Measurements from ENCODE around the gene CSTB.
A peak's percentile ranks its signal among the peaks of the same experiment; 100 is the strongest.
"Not testable (repeated sequence)": the region's sequence is repeated elsewhere in the genome, so short reads cannot be mapped to it uniquely, and the experiment has no call there.

Gene CSTB, protein sequence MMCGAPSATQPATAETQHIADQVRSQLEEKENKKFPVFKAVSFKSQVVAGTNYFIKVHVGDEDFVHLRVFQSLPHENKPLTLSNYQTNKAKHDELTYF

DNA sequence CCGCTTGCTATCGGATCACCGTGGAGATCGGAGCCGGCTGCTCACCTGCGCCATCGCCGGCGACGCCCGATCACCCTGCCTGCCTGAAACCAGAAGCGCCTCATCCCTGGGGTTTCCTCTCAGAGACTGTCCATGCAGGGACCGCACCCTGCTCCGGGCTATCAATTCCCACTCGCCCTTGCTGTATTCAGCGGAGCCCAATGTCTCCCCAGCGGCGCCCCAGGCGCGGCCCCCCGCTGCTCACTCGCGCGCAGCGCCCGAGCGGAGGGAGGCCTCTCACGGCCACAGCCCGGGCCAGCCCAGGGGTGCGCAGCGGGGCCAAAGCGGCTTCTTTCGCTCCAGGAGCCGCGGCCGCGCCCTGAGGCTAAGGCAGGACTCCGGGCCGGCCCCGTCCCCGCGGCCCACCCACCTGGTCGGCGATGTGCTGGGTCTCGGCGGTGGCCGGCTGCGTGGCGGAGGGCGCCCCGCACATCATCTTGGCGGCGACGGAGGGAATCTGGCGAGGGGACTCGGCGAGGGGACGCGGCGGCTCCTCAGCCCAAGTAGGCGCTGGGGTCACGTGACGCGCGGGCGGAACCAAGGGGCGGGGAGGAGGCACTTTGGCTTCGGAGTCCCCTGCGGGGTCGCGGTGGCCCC lies at the start of gene CSTB:
TSS of gene CSTB (minus strand) at position 514 of the 636 bp plus-strand sequence. CDS start at position 475, 39 bp downstream.
- peak; percentile 81 for DNase-seq

DNA sequence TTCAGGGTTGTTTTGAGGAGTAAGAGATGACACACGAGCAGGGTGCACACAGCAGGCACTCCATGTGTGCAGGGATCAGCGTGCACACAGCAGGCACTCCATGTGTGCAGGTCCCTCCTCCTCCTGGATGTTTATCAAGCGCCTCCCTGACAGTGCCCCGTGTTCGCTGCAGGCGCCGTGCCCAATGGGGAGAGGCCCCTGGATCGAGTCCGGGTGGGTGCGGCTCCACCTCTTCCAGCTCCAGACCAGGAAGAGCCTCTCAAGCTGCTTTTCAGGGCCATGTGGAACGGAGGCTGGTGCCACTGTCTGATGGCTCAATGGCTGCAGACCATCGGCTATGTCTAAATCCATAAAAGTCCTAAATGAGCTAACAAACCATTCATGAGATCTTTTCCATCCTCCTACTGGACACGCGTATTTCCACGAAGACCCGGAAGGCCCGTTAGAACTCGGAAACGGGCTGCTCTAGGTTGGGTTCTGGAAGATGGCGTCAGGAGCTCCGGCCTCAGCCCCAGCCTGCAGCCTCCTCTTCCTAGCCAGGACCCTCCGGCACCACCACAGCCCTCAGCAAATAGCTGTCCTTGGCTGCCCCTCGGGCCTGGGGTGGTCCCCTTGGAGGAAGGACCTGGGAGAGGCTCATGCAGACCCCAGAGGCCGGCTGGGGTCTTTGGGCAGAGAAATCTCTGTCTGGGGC lies 49.3 kb upstream of the CSTB start:
- DNase-seq: no peak

DNA sequence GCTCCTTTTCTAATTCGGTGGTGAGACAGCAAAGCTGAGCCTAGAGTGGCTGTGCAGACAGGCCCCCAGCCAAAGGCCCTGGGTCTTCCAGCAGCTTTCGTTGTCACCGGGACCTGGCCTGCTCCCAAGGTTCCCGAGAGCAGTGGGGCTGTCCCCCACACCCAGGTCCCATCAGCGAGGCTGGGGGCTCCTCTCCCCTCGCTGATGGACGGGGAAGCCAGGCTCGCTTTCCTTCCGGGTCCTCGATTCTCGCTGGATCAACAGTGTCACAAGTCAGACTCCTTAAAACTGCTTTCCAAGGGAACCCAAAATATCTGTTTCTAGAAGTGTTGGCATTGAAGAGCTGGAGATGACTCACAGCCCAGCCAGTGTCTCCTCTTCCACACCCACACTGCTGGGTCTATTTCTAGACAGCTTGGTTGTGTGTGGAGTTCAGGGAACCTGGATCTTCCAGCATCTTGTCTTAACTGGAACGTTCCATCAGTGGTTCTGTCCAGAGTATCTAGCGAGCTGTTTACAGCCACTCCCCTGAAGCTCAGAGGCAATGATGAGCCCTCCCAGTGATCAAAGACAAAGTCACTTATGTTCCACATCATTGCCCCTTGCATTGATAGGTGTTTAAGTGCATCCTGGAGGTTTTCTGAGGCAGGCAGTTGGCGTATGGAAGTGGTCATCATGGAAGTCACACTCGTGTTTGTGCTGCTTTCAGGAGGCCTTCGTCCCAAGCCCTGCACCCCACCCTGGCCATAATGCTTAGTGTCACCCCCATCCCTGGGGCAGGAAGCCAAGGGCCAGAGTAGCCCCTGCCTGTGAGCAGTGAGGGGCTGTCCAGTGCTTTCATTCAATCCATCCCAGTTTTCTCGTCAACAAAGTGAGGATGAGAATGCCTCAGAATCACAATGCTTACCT lies 48.5 kb upstream of the CSTB start:
- no peak for DNase-seq

DNA sequence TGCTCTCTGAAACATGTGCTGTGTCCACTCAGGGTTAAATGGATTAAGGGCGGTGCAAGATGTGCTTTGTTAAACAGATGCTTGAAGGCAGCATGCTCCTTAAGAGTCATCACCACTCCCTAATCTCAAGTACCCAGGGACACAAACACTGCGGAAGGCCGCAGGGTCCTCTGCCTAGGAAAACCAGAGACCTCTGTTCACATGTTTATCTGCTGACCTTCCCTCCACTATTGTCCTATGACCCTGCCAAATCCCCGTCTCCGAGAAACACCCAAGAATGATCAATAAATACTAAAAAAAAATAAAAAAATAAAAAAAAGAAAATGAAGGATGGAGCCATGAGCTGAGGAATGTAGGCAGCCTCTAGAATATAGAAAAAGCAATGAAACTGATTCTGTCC lies 46.6 kb upstream of the CSTB start:
- not testable (repeated sequence) for DNase-seq

DNA sequence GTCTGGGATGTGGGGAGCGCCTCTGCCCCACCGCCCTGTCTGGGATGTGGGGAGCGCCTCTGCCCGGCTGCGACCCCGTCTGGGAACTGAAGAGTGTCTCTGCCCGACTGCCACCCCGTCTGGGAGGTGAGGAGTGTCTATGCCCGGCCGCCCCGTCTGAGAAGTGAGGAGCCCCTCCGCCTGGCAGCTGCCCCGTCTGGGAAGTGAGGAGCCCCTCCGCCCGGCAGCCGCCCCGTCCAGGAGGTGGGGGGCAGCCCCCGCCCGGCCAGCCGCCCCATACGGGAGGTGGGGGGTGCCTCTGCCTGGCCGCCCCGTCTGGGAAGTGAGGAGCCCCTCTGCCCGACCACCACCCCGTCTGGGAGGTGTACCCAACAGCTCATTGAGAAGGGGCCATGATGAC lies 46.1 kb upstream of the CSTB start:
- DNase-seq: not testable (repeated sequence)

DNA sequence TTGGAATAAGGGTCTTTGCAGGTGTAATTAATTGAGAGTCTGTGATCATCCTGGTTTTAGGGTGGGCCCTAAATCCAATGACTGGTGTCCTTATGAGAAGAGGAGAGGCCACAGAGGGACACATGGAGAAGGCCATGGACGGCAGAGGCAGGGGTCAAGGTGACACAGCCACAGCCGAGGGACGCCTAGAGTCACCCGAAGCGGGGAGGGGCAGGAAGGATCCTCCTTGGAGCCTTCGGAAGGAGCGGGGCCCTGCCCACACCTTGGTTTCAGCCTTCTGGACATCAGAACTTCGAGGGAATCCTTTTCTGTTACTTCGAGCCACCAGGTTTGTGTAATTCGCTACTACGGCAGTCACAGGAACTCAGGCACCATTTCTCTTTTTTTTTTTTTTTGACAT lies 44.4 kb upstream of the CSTB start:
- no peak for DNase-seq

DNA sequence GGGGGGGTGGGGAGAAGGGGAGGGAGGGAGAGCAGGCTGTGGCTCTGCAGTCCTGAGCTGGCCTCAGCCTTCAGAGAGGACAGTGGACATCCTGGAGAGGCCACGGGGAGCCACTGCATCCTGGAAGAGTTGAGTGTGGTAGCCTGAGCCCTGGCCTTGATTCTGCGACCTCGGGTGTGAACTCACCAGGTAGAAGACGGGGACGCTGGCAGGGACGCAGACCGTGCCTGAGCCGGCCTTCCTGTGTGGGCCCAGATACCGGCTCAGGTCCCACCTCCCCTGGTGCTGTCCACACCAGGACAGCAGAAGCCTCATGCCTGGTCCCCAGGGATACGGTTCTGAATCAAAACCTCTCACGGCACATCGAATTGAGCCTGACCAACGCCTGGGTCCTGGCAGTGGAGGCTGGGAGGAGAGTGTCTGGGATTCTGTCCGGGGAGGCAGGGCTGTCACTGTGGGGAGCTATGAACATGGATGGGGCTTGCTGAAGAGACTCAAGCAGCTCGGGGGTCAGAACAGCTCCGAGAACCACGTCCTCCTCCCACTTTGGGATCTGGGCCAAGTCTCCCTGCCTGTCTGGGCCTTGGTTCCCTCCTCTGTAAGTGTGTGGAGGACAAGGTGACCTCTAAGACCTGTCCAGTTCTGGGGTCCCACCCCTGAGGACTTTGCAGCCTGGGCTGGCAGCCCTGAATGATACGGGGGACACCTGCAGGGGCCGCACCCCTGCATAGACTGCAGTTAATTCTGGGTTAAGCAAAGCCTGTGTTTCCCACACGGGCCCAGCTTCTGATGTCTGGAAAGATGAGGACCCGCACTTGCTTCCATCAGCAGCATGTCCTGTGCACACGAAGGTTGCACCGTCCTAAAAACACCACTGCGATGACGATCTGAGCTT lies 43.6 kb upstream of the CSTB start:
- DNase-seq: no peak

DNA sequence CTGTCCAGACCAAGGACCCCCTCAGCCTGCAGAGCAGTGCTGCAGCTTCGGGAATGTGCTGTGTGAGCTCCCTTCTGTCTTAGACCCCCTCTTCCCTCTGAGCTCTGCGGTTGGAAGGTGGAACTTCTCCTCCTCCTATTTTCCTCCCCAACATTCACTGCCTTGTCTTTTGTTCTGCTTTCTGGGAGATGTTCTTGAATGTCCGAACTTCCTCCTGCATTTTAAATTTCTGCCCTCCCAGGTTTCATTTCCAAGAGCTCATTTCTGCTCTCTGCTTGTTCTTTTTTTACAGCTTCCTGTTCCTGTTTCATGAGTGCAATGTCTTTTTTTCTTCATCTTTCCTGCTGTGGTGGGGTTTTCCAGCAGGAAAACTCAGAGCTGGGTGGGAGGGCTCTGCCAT lies 42.6 kb upstream of the CSTB start:
- DNase-seq: no peak

DNA sequence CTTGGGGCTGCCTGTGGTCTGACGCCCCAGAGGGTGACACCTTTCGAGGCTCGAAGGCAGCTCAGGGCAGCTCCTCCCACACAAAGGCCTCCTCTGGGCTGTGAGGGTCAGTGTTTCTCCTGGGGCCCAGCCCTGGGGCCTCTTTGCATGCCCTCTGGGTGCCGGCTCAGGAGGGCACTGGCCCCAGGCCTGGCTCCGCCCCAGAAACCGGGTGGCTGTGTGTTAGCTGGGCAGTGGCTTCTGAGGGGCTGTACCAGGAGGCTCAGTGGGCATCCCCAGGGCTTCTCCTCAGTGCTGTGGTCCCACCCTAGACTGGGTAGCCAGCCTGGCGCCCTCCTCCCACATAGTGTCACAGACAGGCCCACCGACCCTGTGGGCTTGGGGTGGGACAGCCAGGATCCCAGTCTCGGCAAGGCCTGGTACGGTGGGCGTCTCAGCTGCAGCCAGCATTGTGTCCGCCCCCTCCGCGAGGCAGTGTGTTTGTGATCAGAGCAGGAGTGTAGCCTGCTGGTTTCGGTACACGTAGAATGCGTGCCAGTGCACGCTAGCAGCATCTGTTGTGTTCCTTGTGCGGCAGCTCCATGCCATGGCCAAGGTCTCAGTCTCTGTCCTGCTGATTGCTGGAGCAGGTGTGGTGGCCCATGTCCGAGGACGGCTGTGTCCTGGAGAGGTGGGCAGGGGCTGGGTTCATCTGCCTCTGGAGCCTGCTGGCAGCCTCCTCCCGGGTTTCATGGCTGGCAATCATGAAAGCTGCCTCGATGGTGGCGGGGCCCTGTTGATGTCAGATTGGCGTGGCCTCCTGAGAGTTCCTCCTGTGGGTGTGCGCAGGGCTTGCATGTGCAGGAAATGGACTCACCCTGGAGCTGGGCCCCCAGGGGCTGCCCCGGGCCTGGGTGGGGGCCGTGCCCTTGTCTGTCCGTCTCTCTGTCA lies 41.3 kb upstream of the CSTB start:
- DNase-seq: no peak

DNA sequence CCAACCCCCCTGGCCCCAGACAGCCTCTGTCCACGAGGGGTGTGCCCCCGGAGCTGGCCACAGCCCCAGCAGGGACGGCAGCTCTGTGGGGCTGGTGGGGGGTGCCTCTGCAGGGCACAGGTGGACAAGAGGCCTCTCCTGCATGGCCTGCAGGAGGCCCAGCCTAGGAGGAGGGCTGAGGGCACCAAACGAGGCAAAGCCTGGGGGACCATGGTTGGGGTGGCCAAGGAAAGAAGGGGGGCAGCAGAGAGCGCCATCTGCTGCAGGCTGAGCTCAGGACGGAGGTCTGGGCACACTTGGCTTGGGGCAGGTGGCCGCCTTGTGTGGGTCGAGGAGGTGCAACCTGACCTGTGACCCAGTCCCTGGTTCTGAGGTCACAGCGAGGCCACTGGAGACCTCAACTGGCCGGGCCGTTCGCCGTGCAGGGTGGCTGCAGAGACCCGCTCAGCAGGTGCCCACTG lies 40.5 kb upstream of the CSTB start:
- DNase-seq: no peak

DNA sequence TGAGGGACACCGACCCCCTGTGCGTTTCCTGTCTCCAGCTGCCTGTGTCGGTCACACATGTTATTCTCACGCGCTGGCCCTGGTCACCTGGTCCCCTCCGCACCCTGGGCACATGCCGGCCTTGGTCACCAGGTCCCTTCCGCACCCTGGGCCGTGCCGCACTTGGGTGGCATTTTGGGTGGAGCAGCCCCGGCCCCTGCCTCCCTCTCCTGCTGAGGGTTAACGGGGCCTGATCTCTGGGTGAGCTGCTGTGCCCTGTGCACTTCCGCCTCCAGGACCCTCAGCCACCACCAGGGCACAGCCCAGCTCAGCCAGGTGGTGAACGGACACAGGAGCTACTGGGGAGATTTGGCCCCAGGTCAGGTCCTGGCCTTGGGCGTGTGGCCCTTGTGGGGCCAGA lies 39.9 kb upstream of the CSTB start:
- DNase-seq: no peak

DNA sequence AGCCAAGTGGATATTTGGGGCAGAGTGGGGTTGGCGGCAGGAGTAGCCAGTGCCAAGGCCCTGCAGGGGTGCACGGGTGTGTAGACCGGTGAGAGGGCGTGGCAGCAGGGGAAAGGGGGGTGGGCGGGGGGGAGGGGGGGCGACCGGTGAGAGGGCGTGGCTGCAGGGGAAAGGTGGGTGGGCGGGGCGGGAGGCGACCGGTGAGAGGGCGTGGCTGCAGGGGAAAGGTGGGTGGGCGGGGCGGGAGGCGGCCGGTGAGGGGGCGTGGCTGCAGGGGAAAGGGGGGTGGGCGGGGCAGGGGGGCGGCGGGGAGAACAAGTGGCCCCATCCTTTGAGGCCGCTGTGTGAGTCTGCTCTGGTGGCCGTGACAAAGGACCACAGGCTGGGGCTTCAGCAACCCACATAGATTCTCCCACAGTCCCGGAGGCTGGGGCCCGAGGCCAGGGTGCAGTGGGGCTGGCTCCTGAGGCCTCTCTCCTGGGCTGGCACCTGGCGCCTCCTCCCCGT lies 39.1 kb upstream of the CSTB start:
- no peak for DNase-seq

DNA sequence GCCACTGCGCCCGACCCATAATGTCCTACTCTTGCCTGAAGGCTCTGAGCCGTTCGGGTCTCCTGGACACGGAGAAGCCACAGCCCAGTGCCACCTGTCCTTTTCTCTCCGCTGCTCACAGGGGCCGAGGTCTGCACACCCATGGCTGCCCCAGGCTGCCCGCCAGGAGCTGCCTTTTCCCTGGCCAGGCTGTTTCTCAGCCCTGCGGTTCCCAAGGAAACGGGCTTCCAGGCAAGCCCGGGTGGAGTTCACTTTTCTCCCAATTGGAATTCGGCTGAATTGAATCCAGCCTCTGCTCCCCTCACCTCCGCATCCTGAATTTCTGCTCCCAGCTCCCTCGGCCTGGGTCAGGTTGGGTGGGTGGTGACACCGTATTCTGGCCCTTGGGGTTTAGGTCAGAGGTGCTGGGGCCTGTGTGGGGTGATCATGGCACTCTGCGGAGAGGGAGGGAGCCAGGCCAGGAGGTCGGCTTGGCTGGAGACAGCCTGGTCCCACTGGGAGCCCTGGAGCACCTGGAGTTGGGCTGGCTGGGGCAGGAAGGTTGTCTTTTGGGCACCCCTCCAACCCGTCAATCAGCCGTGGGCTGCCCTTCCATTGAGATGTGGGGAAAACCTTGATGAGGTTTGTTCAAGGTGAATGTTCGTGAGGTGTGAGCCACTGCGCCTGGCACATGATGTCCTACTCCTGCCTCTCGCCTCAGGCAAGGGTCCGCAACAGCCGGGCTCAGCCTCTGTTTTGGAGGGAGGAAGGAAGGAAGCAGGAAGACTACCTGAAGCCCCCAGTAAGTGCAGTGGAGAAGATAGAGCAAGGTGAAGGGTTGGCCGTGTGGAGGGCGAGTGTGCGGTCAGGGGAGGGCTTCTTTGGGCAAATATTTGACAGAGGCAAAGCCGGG lies 38.4 kb upstream of the CSTB start:
- no peak for DNase-seq

DNA sequence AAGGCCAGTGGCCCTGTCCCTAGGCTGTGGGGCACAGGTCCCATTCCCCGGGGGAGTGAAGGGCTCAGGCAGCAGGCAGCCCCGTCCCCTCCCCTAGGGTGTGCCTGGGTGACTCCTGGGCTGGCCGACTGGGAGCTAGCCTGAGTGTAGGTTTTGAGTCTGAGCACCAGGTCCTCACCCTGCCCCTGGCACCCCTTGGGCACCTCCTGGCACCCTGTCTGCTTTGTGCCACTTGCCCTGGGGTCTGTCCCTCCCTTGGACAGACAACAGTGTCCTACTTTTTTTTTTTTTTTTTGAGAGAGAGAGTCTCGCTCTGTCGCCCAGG lies 37.5 kb upstream of the CSTB start:
- DNase-seq: no peak

DNA sequence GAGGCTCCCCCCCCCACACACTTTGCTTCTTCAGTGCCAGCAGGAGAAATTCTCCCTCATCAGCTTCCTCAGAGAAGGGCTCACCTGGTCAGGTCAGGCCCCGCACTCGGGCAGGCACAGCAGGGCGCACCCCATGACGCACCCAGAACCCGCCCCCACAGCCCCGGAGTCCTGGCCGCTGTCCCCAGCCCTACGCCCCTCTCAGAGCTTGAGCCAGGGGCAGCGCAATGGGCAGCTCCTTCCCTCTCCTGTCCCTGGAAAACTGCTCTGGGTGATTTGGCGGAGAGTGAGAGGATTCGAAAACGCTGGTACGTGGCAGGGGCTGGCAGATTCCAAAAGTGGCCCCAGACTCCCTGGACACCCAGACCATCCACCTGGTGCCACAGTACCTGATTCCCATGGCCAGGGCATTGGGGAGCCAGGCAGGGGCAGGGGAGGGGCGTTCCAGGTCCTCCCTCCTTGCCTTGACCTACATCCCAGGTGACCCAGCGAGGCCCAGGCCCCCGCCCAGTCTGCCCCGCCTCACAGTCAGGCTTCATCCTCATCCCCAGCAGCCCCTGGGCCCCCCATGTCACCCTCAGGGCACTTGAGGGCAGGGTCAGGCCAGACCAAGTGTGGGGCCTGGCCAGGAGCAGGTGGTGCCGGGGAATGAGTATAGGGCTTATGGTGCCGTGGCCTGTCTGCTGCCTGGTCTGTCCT lies 37.0 kb upstream of the CSTB start:
- no peak for DNase-seq

DNA sequence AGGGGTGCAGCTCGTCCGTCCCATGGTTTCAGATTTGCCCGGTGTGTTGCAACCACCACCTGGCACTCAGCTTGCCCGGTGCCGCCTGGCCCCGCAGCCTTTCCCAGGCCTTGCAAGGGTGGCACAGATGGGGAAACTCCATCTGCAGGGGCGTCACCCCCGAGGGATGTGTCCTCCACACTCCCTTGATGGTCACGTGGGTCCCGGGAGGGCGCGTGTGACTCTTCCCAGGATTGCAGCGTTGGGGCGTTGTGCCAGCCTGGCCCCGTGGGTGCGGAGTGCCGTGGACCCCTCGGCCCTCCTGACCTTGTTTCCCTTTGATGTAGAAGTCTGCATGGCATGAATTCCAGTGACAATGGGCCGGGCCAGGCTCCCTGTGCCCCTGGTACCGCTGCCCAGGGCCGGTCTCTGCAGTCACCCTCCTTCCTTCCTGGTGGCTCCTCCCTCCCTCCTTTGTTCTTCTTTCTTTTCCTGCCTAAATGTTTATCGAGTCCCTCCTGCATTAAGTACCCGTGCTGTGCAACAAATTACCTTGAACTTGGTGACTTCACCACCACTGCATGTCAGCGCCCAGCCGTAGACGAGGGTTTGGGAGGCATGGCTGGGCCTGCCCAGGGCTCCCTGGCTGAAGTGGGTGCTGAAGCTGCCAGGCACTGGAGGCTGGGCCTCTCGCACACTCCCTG lies 36.2 kb upstream of the CSTB start:
- DNase-seq: no peak

DNA sequence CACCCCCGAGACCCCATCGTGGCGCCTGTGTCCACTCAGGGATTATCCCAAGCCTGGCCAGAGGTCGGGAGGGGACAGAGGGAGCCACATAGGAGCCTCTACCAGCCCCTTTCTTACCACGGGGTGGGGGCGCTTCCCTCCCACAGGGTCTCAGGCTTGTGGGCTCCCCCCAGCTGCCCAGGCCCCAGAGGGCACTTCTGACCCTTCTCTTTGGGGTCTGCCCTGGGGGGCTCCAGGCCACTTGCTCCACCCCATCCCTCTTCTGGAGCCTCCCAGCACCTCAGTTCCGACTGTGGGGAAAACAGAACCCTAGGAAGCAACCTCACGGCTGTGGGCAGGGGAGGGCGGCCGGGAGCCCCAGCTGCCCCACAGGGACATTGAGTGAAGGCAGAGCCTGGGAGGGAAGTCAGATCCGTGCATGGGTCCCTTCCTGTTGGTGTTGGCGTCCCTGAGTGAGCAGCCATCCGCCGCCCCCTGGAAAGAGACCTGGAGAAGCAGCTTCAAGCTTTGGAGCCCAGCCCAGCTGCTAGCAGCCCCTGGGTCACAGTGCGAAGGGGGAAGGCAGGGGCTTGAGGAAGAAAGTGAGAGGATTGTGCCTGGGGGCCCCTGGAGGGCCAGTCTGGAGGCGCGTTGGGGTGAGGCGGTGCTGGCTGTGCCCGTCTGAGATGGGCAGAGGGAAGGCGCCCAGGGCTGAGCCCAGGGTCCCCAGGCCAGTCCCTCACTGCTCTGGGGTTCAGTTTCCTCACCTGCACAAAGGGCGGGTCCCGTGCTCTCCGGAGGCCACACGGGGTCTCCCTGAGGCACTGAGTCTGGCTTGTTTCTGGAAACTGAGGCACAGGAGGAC lies 35.4 kb upstream of the CSTB start:
- DNase-seq: no peak
